A375 (cell line): ENCODE measurements around the gene NGF. TPM values are rescaled to one million over a fixed set of nuclear protein-coding genes. Genes with fewer than 3 reads are reported as not detected.

Source experiments
- total RNA-seq: library from RNA; depleted of rRNA; stranded (reverse); fragments of >200 nt; shearing (Covaris generic); gene quantifications from 2 replicates; pipeline ENCODE4 v1.2.3, GENCODE V29; 2014; rRNA removed

Gene NGF
- total RNA-seq: not detected in 2 replicates

DNA sequence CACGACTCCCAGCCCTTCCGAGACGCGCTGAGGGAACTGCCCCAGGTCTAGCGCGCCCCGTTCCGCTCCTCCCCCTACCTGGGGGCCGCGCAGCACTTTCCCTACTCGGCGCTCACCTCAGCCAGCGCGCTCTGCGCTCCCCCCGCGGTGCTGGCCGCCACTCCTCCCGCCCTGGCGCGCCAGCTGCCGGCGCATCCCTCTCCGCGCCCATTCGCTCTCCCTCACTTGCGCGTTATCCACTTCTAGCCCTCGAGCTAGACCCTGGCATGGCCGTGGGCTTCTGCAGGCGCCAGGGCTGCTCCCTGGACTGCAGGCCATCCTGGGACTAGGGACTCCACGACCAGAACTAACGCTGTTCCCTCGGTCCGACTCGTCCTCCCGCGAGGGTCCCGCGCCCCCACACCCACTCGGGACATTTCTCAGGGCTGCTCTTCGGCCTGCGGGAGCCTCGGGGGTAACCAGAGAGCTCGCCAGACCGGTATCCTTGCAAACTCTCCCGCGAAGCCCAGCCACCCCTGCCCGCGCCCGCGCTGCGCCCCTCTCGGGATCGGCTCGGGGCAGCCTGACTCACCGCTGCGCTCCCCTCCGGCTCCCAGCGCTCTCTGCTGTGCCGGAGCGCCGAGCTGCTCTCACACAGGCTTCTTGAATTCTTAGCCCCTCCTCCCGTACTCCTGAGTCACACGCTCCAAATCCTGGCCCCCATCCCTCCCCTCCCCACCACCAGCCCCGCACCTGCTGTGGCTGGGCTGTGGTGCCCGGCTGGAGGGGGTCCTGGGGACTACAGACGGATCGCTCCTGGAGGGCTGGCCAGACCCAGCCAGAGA lies at the start of gene NGF:
TSS of gene NGF (minus strand) at position 617 of the 824 bp plus-strand sequence. CDS start 51,454 bp downstream, outside the sequence.

Other genes with a start within 250 kb of the NGF start
- 0.15 and 0.42 TPM in 2 replicates for gene TSPAN2, start 248.7 kb downstream of the NGF start, total RNA-seq